HL-60 (cell line): ENCODE data around the gene THEM4.

Experiments used
- GABPA ChIP-seq: IDR thresholded peaks from 2 replicates; pipeline ENCODE4 v1.6.1; 2012; ENCODE audit warnings: low read depth
- POLR2AphosphoS5 ChIP-seq: IDR thresholded peaks from 2 replicates; pipeline ENCODE4 v1.6.1; 2012; ENCODE audit warnings: low read depth
- REST ChIP-seq: IDR thresholded peaks from 2 replicates; pipeline ENCODE4 v1.6.1; 2012; ENCODE audit warnings: low read depth; ENCODE audit not compliant: insufficient replicate concordance
- TF ChIP-seq, protein P1 (sequence below): IDR thresholded peaks from one replicate; pipeline ENCODE4 v1.5.1; 2011; ENCODE audit warnings: low read length, control low read depth, inconsistent platforms; ENCODE audit not compliant: insufficient read depth

GRCh38 chr1:151875419-151876097 is 33.8 kb downstream of the THEM4 start:
- TF ChIP-seq, protein P1, sequence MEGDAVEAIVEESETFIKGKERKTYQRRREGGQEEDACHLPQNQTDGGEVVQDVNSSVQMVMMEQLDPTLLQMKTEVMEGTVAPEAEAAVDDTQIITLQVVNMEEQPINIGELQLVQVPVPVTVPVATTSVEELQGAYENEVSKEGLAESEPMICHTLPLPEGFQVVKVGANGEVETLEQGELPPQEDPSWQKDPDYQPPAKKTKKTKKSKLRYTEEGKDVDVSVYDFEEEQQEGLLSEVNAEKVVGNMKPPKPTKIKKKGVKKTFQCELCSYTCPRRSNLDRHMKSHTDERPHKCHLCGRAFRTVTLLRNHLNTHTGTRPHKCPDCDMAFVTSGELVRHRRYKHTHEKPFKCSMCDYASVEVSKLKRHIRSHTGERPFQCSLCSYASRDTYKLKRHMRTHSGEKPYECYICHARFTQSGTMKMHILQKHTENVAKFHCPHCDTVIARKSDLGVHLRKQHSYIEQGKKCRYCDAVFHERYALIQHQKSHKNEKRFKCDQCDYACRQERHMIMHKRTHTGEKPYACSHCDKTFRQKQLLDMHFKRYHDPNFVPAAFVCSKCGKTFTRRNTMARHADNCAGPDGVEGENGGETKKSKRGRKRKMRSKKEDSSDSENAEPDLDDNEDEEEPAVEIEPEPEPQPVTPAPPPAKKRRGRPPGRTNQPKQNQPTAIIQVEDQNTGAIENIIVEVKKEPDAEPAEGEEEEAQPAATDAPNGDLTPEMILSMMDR, result no peak
- TF ChIP-seq POLR2AphosphoS5 (no peak), REST (no peak), GABPA (no peak)
